K562 (cell line): ENCODE measurements around the gene LCN1. TPM values are rescaled to one million over a fixed set of nuclear protein-coding genes. Genes with fewer than 3 reads are reported as not detected.

Source experiments
- BRD4 ChIP-seq: fragments of 200-600 bp; sonication (generic); IDR thresholded peaks from 2 replicates; pipeline ENCODE4 v1.6.1; 2017; ENCODE audit warnings: inconsistent platforms
- COPS2 ChIP-seq: fragments of 450-650 bp; conservative IDR thresholded peaks from 2 replicates; pipeline ENCODE4 v1.6.1; 2016; ENCODE audit warnings: mild to moderate bottlenecking, moderate library complexity
- CREBBP ChIP-seq: IDR thresholded peaks from one replicate; pipeline ENCODE4 v1.6.1; 2012; ENCODE audit warnings: low read depth, mild to moderate bottlenecking, control low read depth, inconsistent platforms, low read length
- HCFC1 ChIP-seq: IDR thresholded peaks from 2 replicates; pipeline ENCODE4 v1.6.1; 2012; ENCODE audit warnings: low read depth, low read length, improper control_type of control experiment
- HNRNPH1 ChIP-seq: fragments of 200-400 bp; formaldehyde crosslinking; optimal IDR thresholded peaks from 2 replicates; pipeline ENCODE3; 2017; ENCODE audit warnings: low read depth, mild to moderate bottlenecking, low read length, moderate library complexity
- LARP7 ChIP-seq: fragments of 450-650 bp; IDR thresholded peaks from 2 replicates; pipeline ENCODE4 v1.6.1; 2016
- MAFF ChIP-seq: IDR thresholded peaks from 2 replicates; pipeline ENCODE4 v1.6.1; 2012; ENCODE audit warnings: low read length, improper control_type of control experiment
- NFRKB ChIP-seq: fragments of 450-650 bp; IDR thresholded peaks from 2 replicates; pipeline ENCODE4 v1.6.1; 2016; ENCODE audit warnings: low read depth
- PHB2 ChIP-seq: fragments of 450-650 bp; IDR thresholded peaks from 2 replicates; pipeline ENCODE4 v1.6.1; 2017; ENCODE audit warnings: low read depth
- RAD21 ChIP-seq, 2 experiments: fragments of 250-450 bp in 1 of 2; fragments of 450-650 bp in 1 of 2; sonication (Bioruptor Pico) in 1 of 2; formaldehyde crosslinking in 1 of 2; IDR thresholded peaks in 1 of 2; conservative IDR thresholded peaks in 1 of 2; 2 replicates each; pipeline versions ENCODE4 v1.4.0 to v1.8.0; 2020 to 2022; ENCODE audit warnings: mild to moderate bottlenecking in 2 of 2, moderate library complexity in 1 of 2
- RBM15 ChIP-seq: fragments of 200-400 bp; formaldehyde crosslinking; IDR thresholded peaks from 2 replicates; pipeline ENCODE4 v1.6.1; 2018; ENCODE audit warnings: mild to moderate bottlenecking, low read length, moderate library complexity; ENCODE audit not compliant: insufficient read depth
- SMARCA4 ChIP-seq: fragments of 450-650 bp; IDR thresholded peaks from 2 replicates; pipeline ENCODE4 v1.6.1; 2016
- TAF1 ChIP-seq: IDR thresholded peaks from 2 replicates; pipeline ENCODE4 v1.6.1; 2011; ENCODE audit warnings: mild to moderate bottlenecking, low read length, moderate library complexity; ENCODE audit not compliant: insufficient read depth, control insufficient read depth, severe bottlenecking; ENCODE audit errors: extremely low read depth
- WHSC1 ChIP-seq: IDR thresholded peaks from one replicate; pipeline ENCODE4 v1.6.1; 2012; ENCODE audit warnings: low read length, control low read depth, inconsistent platforms
- XRCC5 ChIP-seq: fragments of 200-400 bp; formaldehyde crosslinking; IDR thresholded peaks from 2 replicates; pipeline ENCODE4 v1.6.1; 2017; ENCODE audit warnings: low read depth, mild to moderate bottlenecking, low read length
- ZNF175 ChIP-seq: fragments of 200-800 bp; sonication (Bioruptor generic); IDR thresholded peaks from 2 replicates; pipeline ENCODE4 v1.6.1; 2016; ENCODE audit warnings: low read depth, mild to moderate bottlenecking, missing genetic modification characterization, missing compliant biosample characterization
- polyA plus RNA-seq, 8 experiments: library from polyadenylated mRNA; depleted of rRNA in 4 of 8; stranded (reverse) in 5 of 8; unstranded in 3 of 8; fragments of >200 nt; fragmentation: Nextera tagmentation in 2 of 8; fragmentation: Illumina TruSeq in 1 of 8; extraction: Ambion mirVana in 2 of 8; extraction: Trizol in 1 of 8; gene quantifications; 2 replicates each; pipeline versions ENCODE4 v1.2.1 to v1.2.3, GENCODE V29; 2011 to 2014; ENCODE audit warnings: inconsistent platforms in 1 of 8, missing spikeins in 1 of 8
- total RNA-seq, 7 experiments: library from RNA; depleted of rRNA in 6 of 7; stranded (reverse); fragments of >200 nt in 6 of 7; fragmentation: Illumina TruSeq in 2 of 7; extraction: Trizol in 2 of 7; gene quantifications; 2 replicates each; pipeline versions ENCODE4 v1.2.1 to v1.2.3, GENCODE V29; 2011 to 2021; ENCODE audit warnings: low replicate concordance in 1 of 7
- TF ChIP-seq, protein P1 (sequence below): sonication (generic); formaldehyde crosslinking; IDR thresholded peaks from 2 replicates; pipeline ENCODE4 v1.8.0; 2022; ENCODE audit warnings: mild to moderate bottlenecking, missing genetic modification reagents
- TF ChIP-seq, protein P2 (sequence below): fragments of 450-650 bp; IDR thresholded peaks from 2 replicates; pipeline ENCODE4 v1.6.1; 2016; ENCODE audit warnings: mild to moderate bottlenecking
- TF ChIP-seq, protein P3 (sequence below): fragments of 150-350 bp; IDR thresholded peaks from 2 replicates; pipeline ENCODE4 v1.6.1; 2014; ENCODE audit warnings: low read depth, mild to moderate bottlenecking, low read length, borderline replicate concordance
- TF ChIP-seq, protein P4 (sequence below), 3 experiments: fragments of 200-800 bp in 1 of 3; sonication (Bioruptor generic) in 1 of 3; sonication (generic) in 1 of 3; formaldehyde crosslinking in 1 of 3; IDR thresholded peaks; 2 replicates each; pipeline versions ENCODE4 v1.6.1 to v1.8.0; 2016 to 2022; ENCODE audit warnings: mild to moderate bottlenecking in 2 of 3, missing compliant biosample characterization in 2 of 3, missing genetic modification characterization in 2 of 3, missing genetic modification reagents in 1 of 3

LCN1 gene
- total and polyA plus RNA-seq, 9 of the 15 experiments (the other 6 are each of a cell fraction or from before 2014, with no cell fraction given): not detected

DNA sequence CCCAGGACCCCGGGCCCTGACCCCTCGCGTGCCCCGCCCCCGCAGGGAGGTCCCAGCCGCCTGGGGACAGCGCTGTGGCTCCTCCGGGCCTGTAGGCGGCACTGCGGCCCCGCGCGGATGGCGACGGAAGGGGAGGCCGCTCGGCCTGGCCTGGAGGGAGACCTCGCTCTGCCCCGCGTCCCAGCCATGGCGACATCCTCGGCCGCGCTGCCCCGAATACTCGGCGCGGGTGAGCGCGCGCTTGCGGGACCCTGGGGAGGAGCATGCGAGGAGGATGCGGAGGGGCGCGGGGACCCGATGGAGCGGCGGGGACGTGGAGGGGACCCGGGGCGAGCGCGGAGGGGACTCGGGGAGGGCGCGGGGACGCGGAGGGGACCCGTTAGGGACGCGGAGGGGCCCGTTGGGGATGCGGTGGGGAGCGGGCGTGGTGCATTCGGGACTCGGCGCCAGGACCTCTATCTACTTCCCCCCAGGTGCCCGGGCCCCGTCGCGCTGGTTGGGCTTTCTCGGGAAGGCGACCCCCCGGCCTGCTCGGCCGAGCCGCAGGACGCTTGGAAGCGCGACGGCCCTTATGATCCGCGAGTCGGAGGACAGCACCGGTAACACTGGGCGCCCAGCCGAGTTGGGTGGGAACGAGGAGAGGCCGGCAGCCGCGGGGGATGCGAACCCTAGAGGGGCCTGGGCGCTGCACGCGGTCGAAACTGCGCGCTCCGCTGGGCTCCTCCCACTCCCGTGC is 20.5 kb upstream of the LCN1 start, which contains the start of gene MRPS2 (continued):
- TF ChIP-seq ZNF175 (CRISPR knock-in tag) (no peak), XRCC5 (peak; percentile 79), LARP7 (no peak), PHB2 (no peak), TAF1 (peak; percentile 90), RAD21 (CRISPR knock-in tag; conservative IDR thresholded peaks at IDR 0.05 in 1 of 2, IDR thresholded peaks at IDR 0.05 in 1 of 2) (peak; percentile 23 to 41; a peak in 3 of 4 replicates), BRD4 (no peak), RBM15 (no peak), CREBBP (no peak), WHSC1 (no peak), COPS2 (no peak), MAFF (no peak), HCFC1 (peak; percentile 76), HNRNPH1 (no peak), NFRKB (0 out of 2 replicates have a peak, but pooled peaks have one; percentile 57), SMARCA4 (no peak)
- TF ChIP-seq, protein P1, sequence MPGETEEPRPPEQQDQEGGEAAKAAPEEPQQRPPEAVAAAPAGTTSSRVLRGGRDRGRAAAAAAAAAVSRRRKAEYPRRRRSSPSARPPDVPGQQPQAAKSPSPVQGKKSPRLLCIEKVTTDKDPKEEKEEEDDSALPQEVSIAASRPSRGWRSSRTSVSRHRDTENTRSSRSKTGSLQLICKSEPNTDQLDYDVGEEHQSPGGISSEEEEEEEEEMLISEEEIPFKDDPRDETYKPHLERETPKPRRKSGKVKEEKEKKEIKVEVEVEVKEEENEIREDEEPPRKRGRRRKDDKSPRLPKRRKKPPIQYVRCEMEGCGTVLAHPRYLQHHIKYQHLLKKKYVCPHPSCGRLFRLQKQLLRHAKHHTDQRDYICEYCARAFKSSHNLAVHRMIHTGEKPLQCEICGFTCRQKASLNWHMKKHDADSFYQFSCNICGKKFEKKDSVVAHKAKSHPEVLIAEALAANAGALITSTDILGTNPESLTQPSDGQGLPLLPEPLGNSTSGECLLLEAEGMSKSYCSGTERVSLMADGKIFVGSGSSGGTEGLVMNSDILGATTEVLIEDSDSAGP (CRISPR knock-in tag): no peak
- TF ChIP-seq, protein P2, sequence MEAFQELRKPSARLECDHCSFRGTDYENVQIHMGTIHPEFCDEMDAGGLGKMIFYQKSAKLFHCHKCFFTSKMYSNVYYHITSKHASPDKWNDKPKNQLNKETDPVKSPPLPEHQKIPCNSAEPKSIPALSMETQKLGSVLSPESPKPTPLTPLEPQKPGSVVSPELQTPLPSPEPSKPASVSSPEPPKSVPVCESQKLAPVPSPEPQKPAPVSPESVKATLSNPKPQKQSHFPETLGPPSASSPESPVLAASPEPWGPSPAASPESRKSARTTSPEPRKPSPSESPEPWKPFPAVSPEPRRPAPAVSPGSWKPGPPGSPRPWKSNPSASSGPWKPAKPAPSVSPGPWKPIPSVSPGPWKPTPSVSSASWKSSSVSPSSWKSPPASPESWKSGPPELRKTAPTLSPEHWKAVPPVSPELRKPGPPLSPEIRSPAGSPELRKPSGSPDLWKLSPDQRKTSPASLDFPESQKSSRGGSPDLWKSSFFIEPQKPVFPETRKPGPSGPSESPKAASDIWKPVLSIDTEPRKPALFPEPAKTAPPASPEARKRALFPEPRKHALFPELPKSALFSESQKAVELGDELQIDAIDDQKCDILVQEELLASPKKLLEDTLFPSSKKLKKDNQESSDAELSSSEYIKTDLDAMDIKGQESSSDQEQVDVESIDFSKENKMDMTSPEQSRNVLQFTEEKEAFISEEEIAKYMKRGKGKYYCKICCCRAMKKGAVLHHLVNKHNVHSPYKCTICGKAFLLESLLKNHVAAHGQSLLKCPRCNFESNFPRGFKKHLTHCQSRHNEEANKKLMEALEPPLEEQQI: no peak
- TF ChIP-seq, protein P3, sequence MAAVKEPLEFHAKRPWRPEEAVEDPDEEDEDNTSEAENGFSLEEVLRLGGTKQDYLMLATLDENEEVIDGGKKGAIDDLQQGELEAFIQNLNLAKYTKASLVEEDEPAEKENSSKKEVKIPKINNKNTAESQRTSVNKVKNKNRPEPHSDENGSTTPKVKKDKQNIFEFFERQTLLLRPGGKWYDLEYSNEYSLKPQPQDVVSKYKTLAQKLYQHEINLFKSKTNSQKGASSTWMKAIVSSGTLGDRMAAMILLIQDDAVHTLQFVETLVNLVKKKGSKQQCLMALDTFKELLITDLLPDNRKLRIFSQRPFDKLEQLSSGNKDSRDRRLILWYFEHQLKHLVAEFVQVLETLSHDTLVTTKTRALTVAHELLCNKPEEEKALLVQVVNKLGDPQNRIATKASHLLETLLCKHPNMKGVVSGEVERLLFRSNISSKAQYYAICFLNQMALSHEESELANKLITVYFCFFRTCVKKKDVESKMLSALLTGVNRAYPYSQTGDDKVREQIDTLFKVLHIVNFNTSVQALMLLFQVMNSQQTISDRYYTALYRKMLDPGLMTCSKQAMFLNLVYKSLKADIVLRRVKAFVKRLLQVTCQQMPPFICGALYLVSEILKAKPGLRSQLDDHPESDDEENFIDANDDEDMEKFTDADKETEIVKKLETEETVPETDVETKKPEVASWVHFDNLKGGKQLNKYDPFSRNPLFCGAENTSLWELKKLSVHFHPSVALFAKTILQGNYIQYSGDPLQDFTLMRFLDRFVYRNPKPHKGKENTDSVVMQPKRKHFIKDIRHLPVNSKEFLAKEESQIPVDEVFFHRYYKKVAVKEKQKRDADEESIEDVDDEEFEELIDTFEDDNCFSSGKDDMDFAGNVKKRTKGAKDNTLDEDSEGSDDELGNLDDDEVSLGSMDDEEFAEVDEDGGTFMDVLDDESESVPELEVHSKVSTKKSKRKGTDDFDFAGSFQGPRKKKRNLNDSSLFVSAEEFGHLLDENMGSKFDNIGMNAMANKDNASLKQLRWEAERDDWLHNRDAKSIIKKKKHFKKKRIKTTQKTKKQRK: no peak
- TF ChIP-seq, protein P4, sequence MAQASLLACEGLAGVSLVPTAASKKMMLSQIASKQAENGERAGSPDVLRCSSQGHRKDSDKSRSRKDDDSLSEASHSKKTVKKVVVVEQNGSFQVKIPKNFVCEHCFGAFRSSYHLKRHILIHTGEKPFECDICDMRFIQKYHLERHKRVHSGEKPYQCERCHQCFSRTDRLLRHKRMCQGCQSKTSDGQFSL (CRISPR knock-in tag; IDR thresholded peaks at IDR 0.05): no peak
- TF ChIP-seq, protein P4 (tag; IDR thresholded peaks at IDR 0.05): no peak
